ENCODE data around the gene ERF.

Gene ERF

DNA sequence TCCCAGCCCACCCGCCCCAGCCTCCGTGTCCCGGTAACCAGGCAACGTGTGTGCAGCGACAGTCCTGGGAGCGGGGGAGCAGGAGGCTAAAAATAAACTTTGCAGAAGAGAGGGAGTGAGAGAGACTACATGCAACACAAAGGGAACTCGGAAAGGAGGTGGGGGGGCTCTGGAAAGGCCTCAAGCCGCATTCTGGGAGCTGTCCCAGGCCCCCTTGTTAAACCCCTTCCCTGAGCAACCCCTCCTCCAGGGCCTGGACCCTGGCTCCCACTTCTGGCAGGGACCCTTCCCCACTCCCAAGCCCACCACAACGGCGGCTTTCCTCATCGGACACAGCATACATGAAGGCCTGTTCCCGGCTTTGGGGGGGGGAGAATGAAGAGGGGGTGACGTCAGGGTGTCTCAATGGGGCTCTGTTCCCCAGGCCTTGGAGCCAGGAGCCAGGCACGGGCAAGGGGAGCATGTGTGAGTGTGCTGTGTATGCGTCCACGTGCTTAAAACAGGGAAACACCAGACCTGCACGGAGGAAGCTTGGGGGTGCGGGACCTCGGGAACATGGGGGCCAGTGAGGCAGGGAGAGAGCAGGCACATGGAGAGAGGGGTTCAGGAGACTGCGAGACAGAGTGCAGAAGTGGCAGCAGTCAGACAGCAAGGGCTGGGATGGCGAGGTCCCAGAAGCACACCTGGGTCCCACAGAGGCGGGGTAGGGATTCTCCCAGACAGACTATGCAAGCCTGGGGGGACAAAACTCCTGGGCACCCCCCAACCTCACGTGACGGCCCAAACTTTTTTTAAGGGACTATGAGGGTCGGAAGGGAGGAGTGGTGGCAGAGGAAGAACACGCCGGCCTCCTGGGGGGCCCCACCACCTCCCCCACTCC lies 2.3 kb downstream of the ERF start:
- no peak for DNase-seq

DNA sequence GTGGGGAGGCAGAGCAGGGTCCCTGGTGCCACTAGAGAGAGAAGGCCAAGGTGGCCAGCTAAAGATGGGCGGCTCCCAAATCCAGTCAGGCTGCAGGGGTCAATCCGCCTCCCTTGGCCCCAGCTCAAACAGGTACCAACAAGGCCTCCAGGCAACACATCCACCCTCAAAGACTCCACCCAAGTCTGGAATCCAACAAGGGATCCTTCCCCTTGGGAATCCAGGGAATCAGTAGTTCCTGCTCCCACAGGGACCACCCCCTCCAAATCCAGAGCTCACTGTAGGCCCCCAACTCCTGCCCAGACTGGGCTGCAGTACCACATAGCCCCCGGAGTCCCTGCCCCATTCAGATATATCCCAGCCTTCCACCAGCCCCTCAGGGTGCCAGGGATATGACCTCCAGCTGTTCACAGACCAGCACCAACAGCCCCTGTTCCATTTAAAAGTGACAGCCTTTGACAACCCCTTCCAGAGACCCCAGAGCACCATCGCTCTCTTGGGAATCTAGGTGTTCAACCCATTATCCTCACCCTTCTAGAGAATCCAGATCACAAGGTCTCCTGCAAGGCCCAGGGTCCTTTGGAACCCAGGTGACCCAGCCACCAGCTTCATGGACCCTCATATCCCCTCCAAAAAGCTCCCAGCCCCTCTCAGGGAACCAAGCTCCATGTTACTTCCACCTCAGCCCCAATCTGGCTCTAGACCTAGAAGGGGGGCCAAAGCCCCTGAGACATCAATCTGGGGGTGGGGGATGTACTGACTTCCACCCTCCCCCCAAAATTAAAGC lies 3.2 kb downstream of the ERF start:
- no peak for DNase-seq

GRCh38 chr19:42250666-42251531 lies 4.0 kb downstream of the ERF start:
- no peak for DNase-seq

GRCh38 chr19:42250183-42250665 lies 4.7 kb downstream of the ERF start:
- no peak for DNase-seq

GRCh38 chr19:42249769-42250168 lies 5.2 kb downstream of the ERF start:
- no peak for DNase-seq

- no peak for DNase-seq
Observed at GRCh38 chr19:42249149-42249750, 5.7 kb downstream of the ERF start.

DNA sequence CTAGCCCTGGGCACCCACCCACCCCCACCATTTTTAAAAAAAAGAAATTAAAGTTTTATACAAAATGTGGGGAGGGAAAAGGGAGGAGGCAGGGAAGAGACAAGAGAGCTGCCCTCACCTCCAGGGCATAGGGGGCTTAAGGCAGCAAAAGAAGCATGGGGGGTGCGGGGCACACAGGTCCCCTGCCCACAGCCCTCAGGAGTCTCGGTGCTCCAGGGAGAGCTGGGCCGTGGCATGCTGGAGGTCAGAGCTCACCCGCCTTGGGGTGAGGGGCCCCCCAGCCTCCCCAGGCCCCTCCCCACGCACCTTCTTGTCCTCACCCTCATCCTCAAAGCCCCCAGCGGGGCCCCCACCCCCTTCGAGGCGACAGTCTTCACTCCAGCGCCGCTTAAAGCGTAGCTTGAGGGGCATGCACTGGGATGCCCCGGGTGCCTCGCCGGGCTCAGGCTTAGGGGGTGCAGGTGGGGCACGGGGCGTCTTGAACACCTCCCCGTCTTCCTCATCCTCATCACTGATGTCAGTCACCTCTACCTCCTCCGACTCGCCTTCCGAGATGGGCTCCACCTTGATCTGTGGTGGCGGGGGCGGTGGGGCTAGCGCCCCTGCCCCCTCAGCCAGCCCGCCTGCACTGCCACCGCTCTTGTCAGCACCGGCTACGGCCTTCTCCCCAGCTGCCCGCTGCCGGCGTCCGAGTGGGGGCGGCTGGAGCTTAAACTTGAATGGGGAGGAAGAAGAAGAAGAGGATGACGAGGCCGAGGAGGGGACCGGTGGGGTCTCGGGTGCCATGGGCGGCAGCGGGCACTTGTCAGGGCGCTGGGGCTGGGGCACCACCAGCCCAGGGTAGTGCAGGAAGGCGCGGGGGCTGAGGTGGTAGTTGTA lies 6.4 kb downstream of the ERF start:
- DNase-seq = no peak

DNA sequence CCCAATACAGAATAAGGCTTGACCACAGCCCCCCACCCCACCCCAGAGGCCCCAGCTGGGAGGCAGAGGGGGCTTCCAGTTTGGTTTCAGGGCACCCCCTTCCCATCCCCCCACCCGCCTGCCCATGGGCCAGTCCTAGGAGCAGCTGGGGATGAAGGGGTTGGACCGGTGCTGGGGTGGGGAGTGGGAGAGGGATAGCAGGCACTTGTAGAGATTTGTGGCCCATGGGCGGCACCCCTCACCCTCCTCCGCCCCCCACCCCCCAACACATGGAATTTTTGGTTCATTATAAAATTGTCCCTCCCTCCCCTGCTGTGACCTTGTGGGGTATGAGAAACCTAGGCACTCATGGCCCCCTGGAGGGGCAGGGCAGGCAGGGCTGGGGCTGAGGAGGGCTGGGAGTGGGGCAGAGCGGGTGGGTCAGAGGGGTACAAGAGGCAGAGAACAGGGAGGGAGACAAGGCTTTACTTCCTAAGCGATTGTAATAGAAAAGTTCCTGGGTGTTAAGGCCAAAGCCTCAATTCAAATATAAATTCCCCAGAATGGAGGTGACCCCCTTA lies 7.2 kb downstream of the ERF start:
- no peak for DNase-seq

DNA sequence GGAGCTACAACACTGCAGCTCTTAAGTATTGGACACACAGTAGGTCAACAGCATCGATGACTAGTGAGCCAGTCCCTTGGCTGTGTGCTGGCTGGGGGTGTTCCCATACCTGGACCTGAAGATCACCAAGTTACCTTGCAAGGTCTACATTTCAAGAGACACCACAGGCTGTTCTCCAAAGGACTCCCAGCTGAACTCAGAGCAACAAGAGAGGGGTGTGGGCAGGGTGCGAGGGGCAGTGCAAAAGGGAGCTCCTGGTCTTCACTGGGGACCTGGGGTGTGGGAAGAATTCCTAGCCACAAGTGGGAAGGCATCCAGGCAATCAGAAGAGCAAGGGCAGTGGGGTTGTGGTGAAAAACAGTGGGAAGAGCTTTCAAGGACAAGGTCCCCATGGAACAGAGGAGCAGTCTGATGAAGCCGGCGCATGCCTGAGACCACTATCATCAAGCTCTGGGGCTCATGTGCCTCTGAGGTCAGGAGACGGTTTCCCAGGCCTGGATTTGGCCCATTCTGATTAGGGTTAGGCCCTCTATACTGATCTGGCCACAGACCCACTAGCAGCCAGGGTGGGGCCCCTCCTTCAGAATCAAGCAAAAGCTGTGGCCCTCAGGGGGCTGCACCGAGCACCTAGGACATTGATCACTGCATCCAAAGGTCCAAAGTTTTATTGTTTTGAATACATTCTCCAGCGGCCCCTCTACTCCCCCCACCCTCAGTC lies 7.8 kb downstream of the ERF start:
- no peak for DNase-seq

DNA sequence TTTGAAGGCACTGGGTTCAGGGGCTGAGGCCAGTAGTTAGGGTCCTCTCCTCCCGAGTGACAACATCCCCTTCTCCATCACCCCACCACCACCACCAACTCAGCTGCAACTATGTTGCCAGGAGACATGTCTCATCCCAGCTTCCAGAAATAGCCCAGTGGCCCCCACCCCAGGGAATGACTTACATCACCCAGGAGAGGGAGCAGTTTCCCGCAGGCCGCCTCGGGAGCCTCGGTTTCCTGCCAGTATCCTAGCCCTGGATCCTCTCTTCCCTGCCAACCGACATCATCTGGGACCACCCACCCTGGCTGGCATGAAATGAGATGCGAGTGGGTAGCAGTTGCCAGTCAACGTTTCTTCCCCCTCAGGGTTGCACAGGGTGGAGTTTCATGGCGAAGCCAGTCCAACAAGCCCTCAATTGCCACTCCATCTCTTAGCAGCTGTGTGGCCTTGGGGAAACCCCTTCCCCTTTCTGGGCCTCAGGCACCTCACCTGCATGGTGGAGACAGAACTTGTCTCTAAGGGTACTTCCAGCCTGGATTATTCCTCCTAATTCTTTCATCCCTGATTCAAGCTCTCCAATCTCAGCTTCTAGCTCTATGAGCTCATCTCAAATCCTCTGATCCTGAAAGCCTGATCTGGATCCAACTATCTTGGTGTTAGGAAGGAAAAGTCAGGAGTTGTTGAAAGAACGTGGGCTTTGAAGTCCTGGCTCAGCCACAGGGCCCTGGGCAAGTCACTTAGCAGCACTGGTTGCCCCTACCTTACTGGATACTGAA lies 8.6 kb downstream of the ERF start:
- DNase-seq = no peak

DNA sequence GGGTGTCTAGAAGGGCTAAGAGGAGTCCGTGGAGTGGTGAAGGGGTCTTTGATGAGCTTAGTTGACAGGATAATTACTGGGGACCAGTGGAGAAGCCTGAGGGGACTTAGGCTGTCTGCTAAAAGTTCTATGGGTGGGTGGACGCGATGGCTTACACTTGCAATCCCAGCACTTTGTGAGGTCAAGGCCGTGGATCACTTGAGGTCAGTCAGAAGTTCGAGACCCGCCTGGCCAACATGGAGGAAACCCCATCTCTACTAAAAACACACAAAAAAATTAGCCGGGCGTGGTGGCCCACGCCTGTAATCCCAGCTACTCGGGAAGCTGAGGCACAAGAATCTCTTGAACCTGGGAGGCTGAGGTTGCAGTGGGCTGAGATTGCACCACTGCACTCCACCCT lies 9.7 kb downstream of the ERF start:
- no peak for DNase-seq

DNA sequence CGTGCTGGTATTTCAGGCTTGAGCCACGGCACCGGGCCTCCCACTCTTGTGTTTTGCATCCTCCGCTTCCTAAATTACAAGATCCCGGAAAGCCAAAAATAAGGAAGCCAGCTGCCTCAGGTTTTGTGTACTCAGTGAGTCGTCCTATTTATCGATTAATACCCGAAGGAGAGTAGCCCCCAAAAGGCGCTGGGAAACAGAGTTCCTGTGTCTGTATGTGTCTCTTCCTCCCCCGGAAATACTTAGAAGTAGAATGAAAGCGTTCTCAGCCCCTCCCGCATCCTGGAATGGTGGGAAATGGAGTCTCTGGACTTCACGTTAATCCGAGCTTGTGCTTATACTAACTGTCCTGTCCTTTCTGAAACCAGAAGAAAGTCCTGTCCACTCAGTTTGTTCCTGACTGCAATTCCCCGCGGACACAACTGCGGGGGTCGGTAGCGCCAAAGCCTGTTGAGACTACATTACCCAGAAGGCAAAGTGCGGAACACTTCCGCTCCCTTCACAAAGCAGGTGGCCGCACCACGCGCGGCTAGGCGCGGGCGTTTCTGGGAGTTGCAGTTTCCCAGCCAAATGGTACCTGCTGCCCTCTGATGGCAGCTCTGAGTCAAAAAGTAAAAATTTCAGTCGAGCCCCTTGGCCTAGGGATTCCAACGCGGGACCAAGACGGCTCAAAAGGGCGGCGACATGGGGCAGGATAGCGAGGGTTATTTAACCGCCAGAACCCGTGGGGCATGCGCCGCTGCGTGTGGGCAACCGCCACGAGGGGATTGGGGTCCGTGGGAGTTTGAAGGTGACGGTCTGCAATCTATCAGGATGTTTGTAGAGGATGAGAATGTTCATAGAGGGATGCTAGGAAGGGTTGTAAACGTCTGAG lies 10.3 kb downstream of the ERF start:
- DNase-seq = peak; percentile 87

- DNase-seq = peak; percentile 94
Observed at GRCh38 chr19:42242512-42243409, 12.2 kb downstream of the ERF start, which contains the start of gene GSK3A. GSK3A (minus strand) TSS chr19:42242602; CDS start chr19:42242465, 137 bp downstream.

DNA sequence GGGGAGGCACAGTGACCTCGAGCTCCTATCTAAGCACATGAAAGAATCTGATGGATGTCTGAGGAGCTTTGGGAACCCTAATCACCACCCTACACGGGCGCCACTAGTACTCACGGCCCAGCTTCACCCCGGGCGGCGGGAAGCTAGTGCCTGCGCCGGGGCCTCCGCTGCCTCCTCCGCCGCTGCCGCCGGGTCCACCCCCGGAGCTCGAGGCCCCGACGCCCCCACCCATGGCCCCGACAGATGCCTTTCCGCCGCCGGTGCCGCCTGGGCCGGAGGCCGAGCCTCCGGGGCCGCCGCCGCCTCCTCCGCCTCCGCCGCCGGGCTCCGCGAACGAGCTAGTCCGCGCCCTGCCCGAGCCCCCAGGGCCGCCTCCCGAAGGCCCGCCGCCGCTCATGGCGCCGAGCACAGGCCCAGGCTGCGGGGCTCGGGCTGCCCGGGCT lies 12.8 kb downstream of the ERF start:
- peak; percentile 31 for DNase-seq

DNA sequence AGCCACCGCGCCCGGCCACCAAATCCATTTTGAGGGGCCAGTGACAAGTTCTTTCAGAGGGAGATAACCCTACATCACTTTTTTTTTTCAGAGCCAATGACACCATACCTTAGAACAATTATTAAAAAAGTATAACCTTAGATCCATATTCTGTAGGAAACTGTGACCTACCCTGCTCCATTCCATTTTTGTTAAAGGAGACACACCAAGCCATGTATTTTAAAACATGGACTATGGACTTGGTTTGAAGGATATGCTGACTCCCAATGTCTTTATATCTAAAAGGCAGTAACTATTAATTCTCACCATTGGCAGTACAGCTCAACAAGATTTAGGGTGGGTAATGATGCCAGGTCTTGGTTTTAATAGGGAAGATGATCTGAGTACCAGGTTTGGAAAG lies 13.6 kb downstream of the ERF start:
- no peak for DNase-seq

- no peak for DNase-seq
Observed at GRCh38 chr19:42239544-42240220, 15.2 kb downstream of the ERF start.

GRCh38 chr19:42235181-42235580 lies 19.7 kb downstream of the ERF start:
- no peak for DNase-seq
